Breast epithelium (tissue), 3 donors: ENCODE results near the gene FAM227B.

Experiments used
- POLR2A ChIP-seq: fragments of 450-650 bp; IDR thresholded peaks from one replicate; pipeline ENCODE4 v1.6.1; 2016; ENCODE audit warnings: antibody characterized with exemption, mild to moderate bottlenecking, moderate library complexity
- POLR2AphosphoS5 ChIP-seq, 3 donors: sonication (generic); formaldehyde crosslinking; IDR thresholded peaks; one replicate each; pipeline ENCODE4 v1.6.1; 2017; ENCODE audit warnings: antibody characterized with exemption in 3 of 3
- TF ChIP-seq, protein P1 (sequence below), 3 donors: fragments of 450-650 bp; IDR thresholded peaks; one replicate each; pipeline ENCODE4 v1.5.1; 2016 to 2017; ENCODE audit warnings: antibody characterized with exemption in 3 of 3, mild to moderate bottlenecking in 3 of 3, moderate library complexity in 3 of 3

DNA sequence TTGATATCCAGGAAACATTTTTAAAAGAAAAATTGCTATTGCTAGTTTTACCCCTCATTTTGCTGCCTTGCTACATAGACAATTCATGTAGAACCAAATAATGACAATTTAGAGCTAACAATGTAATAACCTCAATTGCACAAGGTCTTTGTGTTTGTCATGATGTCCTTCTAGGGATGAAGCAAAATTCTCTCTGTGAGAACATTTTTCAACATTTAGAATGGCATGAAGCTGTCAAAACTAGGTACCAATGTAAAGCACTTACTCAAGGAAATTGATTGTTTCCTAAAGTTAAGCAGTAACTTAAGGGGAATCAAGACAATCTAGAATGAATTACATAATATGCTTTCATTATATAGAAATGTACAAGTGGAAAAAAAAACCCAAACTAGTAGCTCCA lies 205.5 kb downstream of the FAM227B start:
- TF ChIP-seq POLR2A = no peak
- TF ChIP-seq, protein P1, sequence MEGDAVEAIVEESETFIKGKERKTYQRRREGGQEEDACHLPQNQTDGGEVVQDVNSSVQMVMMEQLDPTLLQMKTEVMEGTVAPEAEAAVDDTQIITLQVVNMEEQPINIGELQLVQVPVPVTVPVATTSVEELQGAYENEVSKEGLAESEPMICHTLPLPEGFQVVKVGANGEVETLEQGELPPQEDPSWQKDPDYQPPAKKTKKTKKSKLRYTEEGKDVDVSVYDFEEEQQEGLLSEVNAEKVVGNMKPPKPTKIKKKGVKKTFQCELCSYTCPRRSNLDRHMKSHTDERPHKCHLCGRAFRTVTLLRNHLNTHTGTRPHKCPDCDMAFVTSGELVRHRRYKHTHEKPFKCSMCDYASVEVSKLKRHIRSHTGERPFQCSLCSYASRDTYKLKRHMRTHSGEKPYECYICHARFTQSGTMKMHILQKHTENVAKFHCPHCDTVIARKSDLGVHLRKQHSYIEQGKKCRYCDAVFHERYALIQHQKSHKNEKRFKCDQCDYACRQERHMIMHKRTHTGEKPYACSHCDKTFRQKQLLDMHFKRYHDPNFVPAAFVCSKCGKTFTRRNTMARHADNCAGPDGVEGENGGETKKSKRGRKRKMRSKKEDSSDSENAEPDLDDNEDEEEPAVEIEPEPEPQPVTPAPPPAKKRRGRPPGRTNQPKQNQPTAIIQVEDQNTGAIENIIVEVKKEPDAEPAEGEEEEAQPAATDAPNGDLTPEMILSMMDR (IDR thresholded peaks at IDR 0.05) = no peak
- no peak for TF ChIP-seq POLR2AphosphoS5 (IDR thresholded peaks at IDR 0.05)
